ENCODE measurements around the gene MUCL3. TPM values are rescaled to one million over a fixed set of nuclear protein-coding genes. Genes with fewer than 3 reads are reported as not detected.

Gene MUCL3
- polyA plus RNA-seq, 1 donor (not counting 4 experiments of a cell fraction or from before 2014, with no cell fraction given) = not detected

DNA sequence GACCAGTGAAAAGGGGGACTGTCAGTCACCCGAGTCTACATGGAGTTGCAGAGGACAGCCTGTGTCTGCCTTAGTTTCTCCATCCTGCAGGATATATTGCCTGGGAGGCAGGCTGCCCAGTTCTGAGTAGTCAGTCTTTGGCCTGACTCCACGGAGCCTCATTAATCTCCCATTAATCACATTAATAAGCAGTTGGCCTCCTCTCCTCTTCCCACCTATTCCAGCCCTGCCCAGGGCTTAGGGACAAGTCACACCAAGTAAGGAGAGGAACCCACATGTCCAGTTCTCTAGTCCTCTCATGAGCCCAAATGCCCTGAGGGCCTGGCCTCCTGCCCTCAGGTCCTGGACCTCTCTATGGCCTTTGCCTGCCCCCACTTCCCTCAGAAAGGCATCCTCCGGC is 1.3 kb upstream of the MUCL3 start:
- H3K27ac ChIP-seq (ENCODE audit: control insufficient read depth, insufficient read depth, low read length) = no peak overlapping the region
- no peak overlapping the region for H3K4me2 ChIP-seq (ENCODE audit: control insufficient read depth, extremely low read depth, insufficient read depth, low read depth, low read length)
- dilution Hi-C loops (cut with MboI; ENCODE audit: extremely low pct_ligation_motif_present, low sequenced_read_pairs) = loop anchor here (25.0 kb wide), 1 partner anchor 123 kb away; no protein-coding TSS in a partner anchor
- H3K9me3 ChIP-seq (ENCODE audit: control insufficient read depth, low read depth, low read length) = no peaks in the 10 kb centered on the region
- no peaks in the 10 kb centered on the region for H3K9me1 ChIP-seq (ENCODE audit: control insufficient read depth, extremely low read depth, insufficient read depth, low read length)
- no peaks in the 10 kb centered on the region for H4K20me1 ChIP-seq (ENCODE audit: control insufficient read depth, extremely low read depth, insufficient read depth, low read length)
- peaks cover 16% of the 10 kb centered on the region for H3K4me1 ChIP-seq (ENCODE audit: control insufficient read depth, extremely low read depth, insufficient read depth, low read length)
- H3K36me3 ChIP-seq (ENCODE audit: control insufficient read depth in 2 of 2, extremely low read depth in 1 of 2, insufficient read depth in 2 of 2, low read length in 2 of 2) = no peaks in the 10 kb centered on the region
- H3K27me3 ChIP-seq (ENCODE audit: control insufficient read depth, extremely low read depth, insufficient read depth, low read length) = peaks cover 4% of the 10 kb centered on the region
- FAIRE-seq (no peak), DNase-seq (ENCODE audit: low read depth, low spot score) (no peak)
- H2AFZ ChIP-seq (ENCODE audit: control insufficient read depth, low read length) = no peak overlapping the region
- H3K79me2 ChIP-seq (ENCODE audit: control insufficient read depth, insufficient read depth, low read length) = no peaks in the 10 kb centered on the region
- no peak overlapping the region for H3K9ac ChIP-seq (ENCODE audit: control insufficient read depth, extremely low read depth, insufficient read depth, low read length)
- H3K4me3 ChIP-seq (ENCODE audit: control insufficient read depth in 2 of 3, extremely low read depth in 1 of 3, insufficient read depth in 2 of 3, low read depth in 1 of 3, low read length in 3 of 3) = no peak overlapping the region
- TF ChIP-seq EZH2 (IDR thresholded peaks at IDR 0.05; ENCODE audit: low read length) = no peak

DNA sequence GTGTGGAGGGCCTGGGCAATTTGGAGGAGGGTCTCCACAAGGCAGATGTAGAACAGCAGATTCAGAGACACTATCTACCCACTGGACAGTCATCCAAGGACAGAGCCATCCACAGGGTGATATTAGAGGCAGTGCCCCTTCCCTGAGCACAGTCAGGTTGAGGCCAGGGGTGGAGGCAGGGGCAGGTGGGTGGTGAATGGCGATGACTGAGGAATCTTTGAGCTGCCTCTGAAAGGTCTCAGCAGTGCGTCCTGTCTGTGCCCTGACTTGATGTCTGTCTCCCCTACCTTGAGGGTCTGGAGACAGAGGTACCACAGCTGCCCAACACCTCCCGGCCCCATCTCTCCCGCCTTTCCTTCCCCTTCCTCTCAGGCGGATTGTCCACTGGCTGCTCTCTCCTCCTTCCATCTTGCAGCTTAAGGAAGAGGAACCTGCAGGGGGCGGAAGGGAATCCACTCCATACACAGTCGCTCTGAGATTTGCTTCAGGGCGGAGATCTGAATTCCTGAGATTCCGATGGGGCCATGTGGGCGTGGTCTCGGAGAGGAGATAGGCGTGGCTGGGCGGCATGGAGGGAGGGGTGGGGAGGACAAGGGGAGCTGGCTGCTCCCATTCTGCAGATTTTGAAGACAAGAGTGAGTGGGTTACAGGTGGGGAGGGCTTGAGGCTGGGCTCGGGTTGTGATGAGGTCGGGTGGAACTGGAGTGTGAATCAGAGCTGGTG is 1.7 kb downstream of the MUCL3 start:
- Histone ChIP-seq H3K27ac (ENCODE audit: control insufficient read depth, insufficient read depth, low read length) (no peak overlapping the region), H3K4me3 (ENCODE audit: control insufficient read depth in 2 of 3, extremely low read depth in 1 of 3, insufficient read depth in 2 of 3, low read depth in 1 of 3, low read length in 3 of 3) (no peak overlapping the region), H3K9ac (ENCODE audit: control insufficient read depth, extremely low read depth, insufficient read depth, low read length) (no peak overlapping the region), H3K36me3 (ENCODE audit: control insufficient read depth in 2 of 2, extremely low read depth in 1 of 2, insufficient read depth in 2 of 2, low read length in 2 of 2) (no peaks in the 10 kb centered on the region), H3K4me2 (ENCODE audit: control insufficient read depth, extremely low read depth, insufficient read depth, low read depth, low read length) (peak overlapping the region; percentile 42), H3K79me2 (ENCODE audit: control insufficient read depth, insufficient read depth, low read length) (no peaks in the 10 kb centered on the region), H4K20me1 (ENCODE audit: control insufficient read depth, extremely low read depth, insufficient read depth, low read length) (no peaks in the 10 kb centered on the region), H3K9me1 (ENCODE audit: control insufficient read depth, extremely low read depth, insufficient read depth, low read length) (no peaks in the 10 kb centered on the region), H2AFZ (ENCODE audit: control insufficient read depth, low read length) (peak overlapping the region; percentile 92), H3K9me3 (ENCODE audit: control insufficient read depth, low read depth, low read length) (no peaks in the 10 kb centered on the region), H3K27me3 (ENCODE audit: control insufficient read depth, extremely low read depth, insufficient read depth, low read length) (peaks cover 4% of the 10 kb centered on the region), H3K4me1 (ENCODE audit: control insufficient read depth, extremely low read depth, insufficient read depth, low read length) (peaks cover 11% of the 10 kb centered on the region)
- TF ChIP-seq EZH2 (IDR thresholded peaks at IDR 0.05; ENCODE audit: low read length) = no peak
- TF ChIP-seq, protein P1, sequence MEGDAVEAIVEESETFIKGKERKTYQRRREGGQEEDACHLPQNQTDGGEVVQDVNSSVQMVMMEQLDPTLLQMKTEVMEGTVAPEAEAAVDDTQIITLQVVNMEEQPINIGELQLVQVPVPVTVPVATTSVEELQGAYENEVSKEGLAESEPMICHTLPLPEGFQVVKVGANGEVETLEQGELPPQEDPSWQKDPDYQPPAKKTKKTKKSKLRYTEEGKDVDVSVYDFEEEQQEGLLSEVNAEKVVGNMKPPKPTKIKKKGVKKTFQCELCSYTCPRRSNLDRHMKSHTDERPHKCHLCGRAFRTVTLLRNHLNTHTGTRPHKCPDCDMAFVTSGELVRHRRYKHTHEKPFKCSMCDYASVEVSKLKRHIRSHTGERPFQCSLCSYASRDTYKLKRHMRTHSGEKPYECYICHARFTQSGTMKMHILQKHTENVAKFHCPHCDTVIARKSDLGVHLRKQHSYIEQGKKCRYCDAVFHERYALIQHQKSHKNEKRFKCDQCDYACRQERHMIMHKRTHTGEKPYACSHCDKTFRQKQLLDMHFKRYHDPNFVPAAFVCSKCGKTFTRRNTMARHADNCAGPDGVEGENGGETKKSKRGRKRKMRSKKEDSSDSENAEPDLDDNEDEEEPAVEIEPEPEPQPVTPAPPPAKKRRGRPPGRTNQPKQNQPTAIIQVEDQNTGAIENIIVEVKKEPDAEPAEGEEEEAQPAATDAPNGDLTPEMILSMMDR (optimal IDR thresholded peaks at IDR 0.05 in 1 of 3, IDR thresholded peaks at IDR 0.05 in 1 of 3, conservative IDR thresholded peaks at IDR 0.05 in 1 of 3; ENCODE audit: extremely low read depth in 1 of 3, insufficient read depth in 2 of 3, low read length in 3 of 3) = peak; percentile 59 to 83 (median 64)
- dilution Hi-C loops (cut with MboI; ENCODE audit: extremely low pct_ligation_motif_present, low sequenced_read_pairs) = loop anchor here (25.0 kb wide), 1 partner anchor 120 kb away; no protein-coding TSS in a partner anchor
- peak; percentile 56 for DNase-seq (ENCODE audit: low read depth, low spot score)
- peak; percentile 77 for FAIRE-seq

Measured in keratinocyte (primary cell).